Gastrocnemius medialis (tissue), 4 donors: ENCODE results near the gene VAPA.
"Not testable (repeated sequence)": the region's sequence is repeated elsewhere in the genome, so short reads cannot be mapped to it uniquely, and the experiment has no call there.

ENCODE experiments used
- CTCF ChIP-seq, 5 experiments: fragments of 450-650 bp in 3 of 5; fragments of 200-600 bp in 2 of 5; sonication (generic) in 2 of 5; IDR thresholded peaks in 4 of 5; conservative IDR thresholded peaks in 1 of 5; 1 replicate in 4 of 5; 2 replicates in 1 of 5; pipeline ENCODE4 v1.5.1; 2016 to 2019; ENCODE audit warnings: antibody characterized with exemption in 5 of 5, mild to moderate bottlenecking in 3 of 5, moderate library complexity in 3 of 5
- POLR2A ChIP-seq, 2 donors: fragments of 450-650 bp; IDR thresholded peaks; one replicate each; pipeline ENCODE4 v1.6.1; 2017; ENCODE audit warnings: antibody characterized with exemption in 2 of 2, mild to moderate bottlenecking in 2 of 2, moderate library complexity in 2 of 2

DNA sequence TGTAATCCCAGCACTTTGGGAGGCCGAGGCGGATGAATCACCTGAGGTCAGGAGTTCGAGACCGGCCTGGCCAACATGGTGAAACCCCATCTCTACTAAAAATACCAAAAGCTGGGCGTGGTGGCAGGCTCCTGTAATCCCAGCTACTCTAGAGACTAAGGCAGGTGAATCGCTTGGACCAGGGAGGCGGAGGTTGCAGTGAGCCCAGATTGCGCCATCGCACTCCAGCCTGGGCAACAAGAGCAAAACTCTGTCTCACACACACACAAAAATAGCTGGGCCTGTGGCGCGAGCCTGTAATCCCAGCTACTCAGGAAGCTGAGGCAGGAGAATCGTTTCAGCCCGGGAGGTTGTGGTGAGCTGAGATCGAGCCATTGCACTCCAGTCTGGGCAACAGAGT lies 11.6 kb upstream of the VAPA start:
- TF ChIP-seq CTCF (IDR thresholded peaks at IDR 0.05 in 4 of 5, conservative IDR thresholded peaks at IDR 0.05 in 1 of 5); POLR2A (IDR thresholded peaks at IDR 0.05): not testable (repeated sequence)
